GM23338 (cell line): ENCODE data around the gene CD79A. TPM values are rescaled to one million over a fixed set of nuclear protein-coding genes. Genes with fewer than 3 reads are reported as not detected.

Experiments used
- ATAC-seq: fragments of 200-7000 bp; cut with Tn5 transposase; 3 replicates; pipeline ENCODE4 v1.9.1; 2020
- DNase-seq: peaks from one replicate; pipeline ENCODE4 v3.0.0-alpha.2; 2015; ENCODE audit warnings: low spot score
- H2AFZ ChIP-seq: fragments of 200-600 bp; sonication (generic); 2 replicates; pipeline ENCODE4 v1.8.0; 2016; ENCODE audit warnings: antibody characterized with exemption, mild to moderate bottlenecking, moderate library complexity
- H3F3A ChIP-seq: fragments of 200-600 bp; sonication (generic); replicated peaks from 2 replicates; pipeline ENCODE4 v1.8.0; 2017; ENCODE audit warnings: antibody characterized with exemption, mixed run types, low read depth
- H3K27ac ChIP-seq: fragments of 200-600 bp; sonication (generic); 2 replicates; pipeline ENCODE4 v1.6.1; 2016; ENCODE audit warnings: low read depth
- H3K27me3 ChIP-seq: fragments of 200-600 bp; sonication (generic); 2 replicates; pipeline ENCODE4 v1.8.0; 2016; ENCODE audit warnings: mild to moderate bottlenecking, mixed run types, moderate library complexity; ENCODE audit not compliant: insufficient read depth
- H3K36me3 ChIP-seq: fragments of 200-600 bp; sonication (generic); 2 replicates; pipeline ENCODE4 v1.8.0; 2016; ENCODE audit warnings: mild to moderate bottlenecking; ENCODE audit not compliant: insufficient read depth
- H3K4me1 ChIP-seq: fragments of 200-600 bp; sonication (generic); 2 replicates; pipeline ENCODE4 v1.8.0; 2016; ENCODE audit warnings: mild to moderate bottlenecking, moderate library complexity; ENCODE audit not compliant: insufficient read depth
- H3K4me2 ChIP-seq: fragments of 200-600 bp; sonication (generic); 2 replicates; pipeline ENCODE4 v1.7.1; 2017; ENCODE audit warnings: mixed run types
- H3K4me3 ChIP-seq: fragments of 200-600 bp; sonication (generic); 2 replicates; pipeline ENCODE4 v1.6.1; 2016; ENCODE audit warnings: mixed run types
- H3K79me2 ChIP-seq: fragments of 200-600 bp; sonication (generic); replicated peaks from 2 replicates; pipeline ENCODE4 v1.8.0; 2017; ENCODE audit warnings: mild to moderate bottlenecking; ENCODE audit not compliant: insufficient read depth
- H3K9me2 ChIP-seq: fragments of 200-600 bp; sonication (generic); 2 replicates; pipeline ENCODE4 v1.8.0; 2017; ENCODE audit not compliant: insufficient read depth
- H4K20me1 ChIP-seq: fragments of 200-600 bp; sonication (generic); replicated peaks from 2 replicates; pipeline ENCODE4 v1.8.0; 2017; ENCODE audit warnings: mild to moderate bottlenecking; ENCODE audit not compliant: insufficient read depth
- H3K27ac Mint-ChIP-seq: 2 replicates; pipeline ENCODE4 v1.8.0; 2020; ENCODE audit warnings: inconsistent platforms, mild to moderate bottlenecking, moderate library complexity, mixed read lengths
- H3K27me3 Mint-ChIP-seq: 3 replicates; pipeline ENCODE4 v1.8.0; 2022; ENCODE audit warnings: low read depth, mild to moderate bottlenecking, moderate library complexity, mixed read lengths, inconsistent platforms; ENCODE audit not compliant: insufficient read depth, poor library complexity
- H3K36me3 Mint-ChIP-seq: 3 replicates; pipeline ENCODE4 v1.8.0; 2021; ENCODE audit warnings: low read depth, mild to moderate bottlenecking, inconsistent platforms, moderate library complexity, mixed read lengths
- H3K4me1 Mint-ChIP-seq: 3 replicates; pipeline ENCODE4 v1.8.0; 2020; ENCODE audit warnings: mild to moderate bottlenecking, inconsistent platforms, mixed read lengths
- H3K4me3 Mint-ChIP-seq: 3 replicates; pipeline ENCODE4 v1.8.0; 2021; ENCODE audit warnings: moderate library complexity, mild to moderate bottlenecking, inconsistent platforms, mixed read lengths
- H3K9me3 Mint-ChIP-seq: 3 replicates; pipeline ENCODE4 v1.8.0; 2020; ENCODE audit warnings: moderate library complexity, mild to moderate bottlenecking, inconsistent platforms, mixed read lengths
- CREB1 ChIP-seq: fragments of 250-450 bp; sonication (Bioruptor Pico); IDR thresholded peaks from 2 replicates; pipeline ENCODE4 v1.5.0; 2020; ENCODE audit warnings: low read depth, mild to moderate bottlenecking, moderate library complexity
- CTCF ChIP-seq, 2 experiments: fragments of 200-600 bp in 1 of 2; sonication (generic) in 1 of 2; conservative IDR thresholded peaks; 2 replicates each; pipeline versions ENCODE4 v1.5.1 to v1.6.1; 2016 to 2017; ENCODE audit warnings: antibody characterized with exemption in 2 of 2, low read depth in 2 of 2, mild to moderate bottlenecking in 2 of 2, moderate library complexity in 1 of 2
- ETS1 ChIP-seq: IDR thresholded peaks from 2 replicates; pipeline ENCODE4 v1.6.1; 2016; ENCODE audit warnings: antibody characterized with exemption
- EZH2 ChIP-seq: fragments of 200-600 bp; sonication (generic); IDR thresholded peaks from one replicate; pipeline ENCODE4 v1.8.0; 2017; ENCODE audit warnings: antibody characterized with exemption, mild to moderate bottlenecking, low read depth; ENCODE audit not compliant: unreplicated experiment
- JUNB ChIP-seq: IDR thresholded peaks from one replicate; pipeline ENCODE4 v1.6.1; 2016; ENCODE audit warnings: antibody characterized with exemption; ENCODE audit not compliant: unreplicated experiment
- POLR2AphosphoS5 ChIP-seq: IDR thresholded peaks from 2 replicates; pipeline ENCODE4 v1.6.1; 2016; ENCODE audit warnings: antibody characterized with exemption, low read depth
- REST ChIP-seq: IDR thresholded peaks from one replicate; pipeline ENCODE4 v1.6.1; 2018; ENCODE audit warnings: antibody characterized with exemption; ENCODE audit not compliant: unreplicated experiment
- STAT1 ChIP-seq: IDR thresholded peaks from one replicate; pipeline ENCODE4 v1.6.1; 2016; ENCODE audit warnings: antibody characterized with exemption; ENCODE audit not compliant: unreplicated experiment
- polyA plus RNA-seq: library from polyadenylated mRNA; unstranded; fragments of >200 nt; fragmentation: Nextera tagmentation; extraction: Ambion mirVana; gene quantifications from 2 replicates; pipeline ENCODE4 v1.2.1, GENCODE V29; 2016
- total RNA-seq: library from RNA; depleted of rRNA; stranded (reverse); fragments of >200 nt; shearing (Covaris generic); gene quantifications from 2 replicates; pipeline ENCODE4 v1.2.3, GENCODE V29; 2014

The CD79A gene
- total and polyA plus RNA-seq, 2 experiments from 2014 or later = 0.27 TPM; not detected in 1

DNA sequence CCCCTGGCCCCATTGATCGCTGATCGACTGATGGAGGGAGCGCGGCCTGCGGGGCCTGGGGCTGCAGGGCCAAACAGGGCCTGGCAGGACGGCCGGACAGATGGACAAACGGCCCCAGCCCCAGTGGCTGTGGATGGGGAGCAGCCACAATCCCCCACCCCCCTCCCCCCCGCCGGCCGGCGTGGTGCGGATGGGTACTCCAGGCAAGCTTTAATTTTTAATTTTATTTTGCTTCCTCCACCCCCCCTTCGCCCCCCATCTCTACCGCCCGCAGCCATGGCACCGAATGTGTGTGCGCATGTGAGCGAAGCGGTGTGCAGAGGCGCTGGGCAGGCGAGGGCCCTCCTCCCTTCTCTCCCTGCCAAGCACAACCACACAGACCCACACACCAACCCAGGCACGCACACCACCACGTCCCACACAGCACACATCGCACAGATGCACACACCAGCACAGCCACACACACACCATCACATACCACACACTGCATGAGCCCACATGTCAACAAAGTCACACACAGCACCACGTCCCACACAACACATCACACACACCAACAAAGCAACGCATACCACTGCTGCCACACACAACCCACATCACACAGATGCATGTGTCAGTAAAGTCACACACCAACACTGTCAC lies 38.8 kb downstream of the CD79A start (continued):
- no peak for TF ChIP-seq CREB1
- TF ChIP-seq JUNB = no peak
- TF ChIP-seq REST = no peak

DNA sequence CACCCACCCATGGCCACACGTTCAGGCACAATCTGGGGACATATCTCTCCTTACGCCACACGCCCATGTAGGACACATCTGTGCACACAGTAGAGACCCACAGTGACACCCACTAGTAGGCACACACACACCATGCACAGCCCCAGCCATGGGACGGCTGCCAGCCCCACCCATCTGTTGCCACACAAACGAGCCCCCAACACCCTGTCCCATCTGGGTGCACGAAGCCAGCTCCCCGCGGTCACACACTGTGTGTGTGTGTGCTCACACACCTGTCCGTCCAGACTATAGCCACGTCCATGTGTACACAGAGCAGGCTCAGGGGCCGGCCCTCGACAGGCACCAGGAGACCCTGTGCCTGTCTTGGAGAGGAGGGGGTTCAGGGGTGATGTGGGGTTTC lies 40.6 kb downstream of the CD79A start:
- Histone ChIP-seq H3K79me2 (no peaks in the 10 kb centered on the region), H3K4me1 (peaks cover 9% of the 10 kb centered on the region; the same call in 1 of the 2 replicates), H3K27ac (no peak overlapping the region), H3K36me3 (no peaks in the 10 kb centered on the region), H3K4me3 (no peak overlapping the region), H3F3A (peaks cover 12% of the 10 kb centered on the region), H3K27me3 (peaks cover 100% of the 10 kb centered on the region), H3K4me2 (no peak overlapping the region), H3K9me2 (no peaks in the 10 kb centered on the region), H4K20me1 (peaks cover 3% of the 10 kb centered on the region; the same call in 1 of the 2 replicates), H2AFZ (no peak overlapping the region)
- no peaks in the 10 kb centered on the region for H3K36me3 Mint-ChIP-seq
- H3K4me1 Mint-ChIP-seq = peaks cover 8% of the 10 kb centered on the region
- TF ChIP-seq ETS1 (no peak), STAT1 (no peak), POLR2AphosphoS5 (no peak), EZH2 (no peak), CTCF (conservative IDR thresholded peaks at IDR 0.05; ENCODE audit: low read depth in 2 of 2) (no peak)
- ATAC-seq (no peak), DNase-seq (no peak)
- peaks cover 19% of the 10 kb centered on the region for H3K27me3 Mint-ChIP-seq
- no peaks in the 10 kb centered on the region for H3K9me3 Mint-ChIP-seq
- H3K4me3 Mint-ChIP-seq = no peak overlapping the region
- H3K27ac Mint-ChIP-seq = no peak overlapping the region
